Renal cortical epithelial cell (primary cell): ENCODE measurements around the gene RAB3C. TPM values are rescaled to one million over a fixed set of nuclear protein-coding genes. Genes with fewer than 3 reads are reported as not detected.
"Not testable (repeated sequence)": the region's sequence is repeated elsewhere in the genome, so short reads cannot be mapped to it uniquely, and the experiment has no call there.

ENCODE experiments used
- DNase-seq: peaks from one replicate; pipeline ENCODE4 v3.0.0-alpha.2; 2011; ENCODE audit warnings: low read depth
- total RNA-seq: library from RNA; depleted of rRNA; stranded (reverse); fragments of >200 nt; gene quantifications from 2 replicates; pipeline ENCODE4 v1.2.3, GENCODE V29; 2014

RAB3C gene
- total RNA-seq, 1 donor from 2014 or later: not detected

GRCh38 chr5:58602889-58603288 is 20.0 kb downstream of the RAB3C start:
- not testable (repeated sequence) for DNase-seq

- no peak for DNase-seq
Observed at GRCh38 chr5:58606064-58606463, 23.2 kb downstream of the RAB3C start.

- DNase-seq: no peak
Observed at GRCh38 chr5:58615972-58616371, 33.1 kb downstream of the RAB3C start.

- no peak for DNase-seq
Observed at GRCh38 chr5:58617241-58617640, 34.4 kb downstream of the RAB3C start.

GRCh38 chr5:58620336-58620735 is 37.5 kb downstream of the RAB3C start:
- no peak for DNase-seq

GRCh38 chr5:58622936-58623871 is 40.3 kb downstream of the RAB3C start:
- no peak for DNase-seq

- no peak for DNase-seq
Observed at GRCh38 chr5:58628626-58629025, 45.8 kb downstream of the RAB3C start.

GRCh38 chr5:58629271-58630159 is 46.6 kb downstream of the RAB3C start:
- no peak for DNase-seq

- DNase-seq: no peak
Observed at GRCh38 chr5:58631895-58632294, 49.0 kb downstream of the RAB3C start.

GRCh38 chr5:58635416-58635815 is 52.5 kb downstream of the RAB3C start:
- DNase-seq: no peak

- DNase-seq: no peak
Observed at GRCh38 chr5:58640011-58640410, 57.1 kb downstream of the RAB3C start.

GRCh38 chr5:58641533-58641932 is 58.7 kb downstream of the RAB3C start:
- DNase-seq: peak; percentile 4

- no peak for DNase-seq
Observed at GRCh38 chr5:58648846-58649245, 66.0 kb downstream of the RAB3C start.

- DNase-seq: no peak
Observed at GRCh38 chr5:58649716-58650115, 66.8 kb downstream of the RAB3C start.

- no peak for DNase-seq
Observed at GRCh38 chr5:58653521-58653920, 70.6 kb downstream of the RAB3C start.

GRCh38 chr5:58666141-58666540 is 83.3 kb downstream of the RAB3C start:
- DNase-seq: no peak

GRCh38 chr5:58666598-58667581 is 84.0 kb downstream of the RAB3C start:
- no peak for DNase-seq

- no peak for DNase-seq
Observed at GRCh38 chr5:58670582-58670981, 87.7 kb downstream of the RAB3C start.

- DNase-seq: no peak
Observed at GRCh38 chr5:58671155-58671554, 88.3 kb downstream of the RAB3C start.

GRCh38 chr5:58672521-58672920 is 89.6 kb downstream of the RAB3C start:
- no peak for DNase-seq

GRCh38 chr5:58674070-58674469 is 91.2 kb downstream of the RAB3C start:
- DNase-seq: no peak
